ENCODE measurements around the gene SMAD1. TPM values are rescaled to one million over a fixed set of nuclear protein-coding genes. Genes with fewer than 3 reads are reported as not detected.

SMAD1 gene
- total RNA-seq, 1 experiment from 2014 or later, result 23.0 TPM

DNA sequence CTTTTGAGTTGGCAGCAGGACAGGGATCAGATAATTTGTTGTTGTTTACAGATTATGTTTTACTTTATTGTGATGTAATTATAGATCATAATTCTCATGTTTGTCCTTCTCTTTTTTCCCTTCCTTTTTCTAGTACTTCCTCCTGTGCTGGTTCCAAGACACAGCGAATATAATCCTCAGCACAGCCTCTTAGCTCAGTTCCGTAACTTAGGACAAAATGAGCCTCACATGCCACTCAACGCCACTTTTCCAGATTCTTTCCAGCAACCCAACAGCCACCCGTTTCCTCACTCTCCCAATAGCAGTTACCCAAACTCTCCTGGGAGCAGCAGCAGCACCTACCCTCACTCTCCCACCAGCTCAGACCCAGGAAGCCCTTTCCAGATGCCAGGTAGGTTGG, 58.0 kb downstream of the SMAD1 start (continued):
- no peak for TF ChIP-seq POLR2A (IDR thresholded peaks at IDR 0.05; ENCODE audit: borderline replicate concordance, extremely low read depth, insufficient read depth, insufficient read length)
- TF ChIP-seq, protein P1, sequence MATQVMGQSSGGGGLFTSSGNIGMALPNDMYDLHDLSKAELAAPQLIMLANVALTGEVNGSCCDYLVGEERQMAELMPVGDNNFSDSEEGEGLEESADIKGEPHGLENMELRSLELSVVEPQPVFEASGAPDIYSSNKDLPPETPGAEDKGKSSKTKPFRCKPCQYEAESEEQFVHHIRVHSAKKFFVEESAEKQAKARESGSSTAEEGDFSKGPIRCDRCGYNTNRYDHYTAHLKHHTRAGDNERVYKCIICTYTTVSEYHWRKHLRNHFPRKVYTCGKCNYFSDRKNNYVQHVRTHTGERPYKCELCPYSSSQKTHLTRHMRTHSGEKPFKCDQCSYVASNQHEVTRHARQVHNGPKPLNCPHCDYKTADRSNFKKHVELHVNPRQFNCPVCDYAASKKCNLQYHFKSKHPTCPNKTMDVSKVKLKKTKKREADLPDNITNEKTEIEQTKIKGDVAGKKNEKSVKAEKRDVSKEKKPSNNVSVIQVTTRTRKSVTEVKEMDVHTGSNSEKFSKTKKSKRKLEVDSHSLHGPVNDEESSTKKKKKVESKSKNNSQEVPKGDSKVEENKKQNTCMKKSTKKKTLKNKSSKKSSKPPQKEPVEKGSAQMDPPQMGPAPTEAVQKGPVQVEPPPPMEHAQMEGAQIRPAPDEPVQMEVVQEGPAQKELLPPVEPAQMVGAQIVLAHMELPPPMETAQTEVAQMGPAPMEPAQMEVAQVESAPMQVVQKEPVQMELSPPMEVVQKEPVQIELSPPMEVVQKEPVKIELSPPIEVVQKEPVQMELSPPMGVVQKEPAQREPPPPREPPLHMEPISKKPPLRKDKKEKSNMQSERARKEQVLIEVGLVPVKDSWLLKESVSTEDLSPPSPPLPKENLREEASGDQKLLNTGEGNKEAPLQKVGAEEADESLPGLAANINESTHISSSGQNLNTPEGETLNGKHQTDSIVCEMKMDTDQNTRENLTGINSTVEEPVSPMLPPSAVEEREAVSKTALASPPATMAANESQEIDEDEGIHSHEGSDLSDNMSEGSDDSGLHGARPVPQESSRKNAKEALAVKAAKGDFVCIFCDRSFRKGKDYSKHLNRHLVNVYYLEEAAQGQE (IDR thresholded peaks at IDR 0.05; ENCODE audit: low read depth), result no peak

DNA sequence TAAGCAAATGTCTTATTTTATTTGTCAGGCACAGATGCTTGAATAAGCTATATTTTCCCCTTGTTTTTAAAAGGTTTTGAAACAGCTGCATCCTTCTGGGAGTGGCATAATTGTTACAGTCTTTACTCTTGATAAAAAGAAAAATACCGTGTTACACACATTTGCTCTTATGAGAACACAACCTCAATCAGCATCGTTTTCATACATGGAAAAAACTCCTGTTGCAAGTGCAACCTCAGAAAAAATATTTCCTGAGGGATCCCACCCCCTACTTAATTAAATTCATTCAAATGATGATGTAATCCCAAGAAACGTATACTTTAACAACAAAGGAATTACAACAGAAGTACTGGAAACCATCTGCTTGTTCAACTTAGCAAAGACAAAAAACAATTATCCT, 58.6 kb downstream of the SMAD1 start:
- Histone ChIP-seq H3K36me3 (ENCODE audit: control insufficient read depth in 1 of 2, insufficient read depth in 2 of 2, low read length in 2 of 2) (no peaks in the 10 kb centered on the region), H3K79me2 (ENCODE audit: insufficient read depth, low read length) (peaks cover 8% of the 10 kb centered on the region; the same call in 1 of the 2 replicates), H3K9me2 (ENCODE audit: insufficient read depth) (no peaks in the 10 kb centered on the region), H3K9ac (ENCODE audit: low read length) (no peak overlapping the region), H3K4me2 (ENCODE audit: low read length) (no peak overlapping the region), H3K27me3 (ENCODE audit: insufficient read depth, low read length) (no peaks in the 10 kb centered on the region), H3K9me3 (ENCODE audit: control insufficient read depth in 1 of 2, insufficient read depth in 1 of 2, low read depth in 1 of 2, low read length in 2 of 2) (no peaks in the 10 kb centered on the region), H3K4me1 (ENCODE audit: control insufficient read depth in 1 of 2, insufficient read depth in 2 of 2, low read length in 2 of 2) (peaks cover 4 to 5% of the 10 kb centered on the region in 2 experiments), H3K27ac (ENCODE audit: low read depth, low read length) (no peak overlapping the region), H4K20me1 (ENCODE audit: insufficient read depth) (no peaks in the 10 kb centered on the region), H2AFZ (ENCODE audit: low read depth, low read length, poor library complexity, severe bottlenecking) (no peak overlapping the region), H3K4me3 (replicated peaks in 1 of 2; ENCODE audit: low read depth in 1 of 2, low read length in 2 of 2) (no peak overlapping the region)
- DNase-seq (ENCODE audit: low read depth, low spot score) (no peak), ATAC-seq (no peak)
- ChIA-PET RAD21 (ENCODE audit: low non-redundant PET in 1 of 2, low total read pairs in 2 of 2, uncharacterized antibody in 2 of 2, unreplicated experiment in 2 of 2) (no interaction called here), CTCF (no interaction called here), POLR2A (no interaction called here)
- no peak for TF ChIP-seq ZNF274 (IDR thresholded peaks at IDR 0.05; ENCODE audit: low read depth, low read length)
- TF ChIP-seq CEBPB (IDR thresholded peaks at IDR 0.05; ENCODE audit: low read depth), result 0 out of 2 replicates have a peak, but pooled peaks have one; percentile 19
- TF ChIP-seq, protein P2, sequence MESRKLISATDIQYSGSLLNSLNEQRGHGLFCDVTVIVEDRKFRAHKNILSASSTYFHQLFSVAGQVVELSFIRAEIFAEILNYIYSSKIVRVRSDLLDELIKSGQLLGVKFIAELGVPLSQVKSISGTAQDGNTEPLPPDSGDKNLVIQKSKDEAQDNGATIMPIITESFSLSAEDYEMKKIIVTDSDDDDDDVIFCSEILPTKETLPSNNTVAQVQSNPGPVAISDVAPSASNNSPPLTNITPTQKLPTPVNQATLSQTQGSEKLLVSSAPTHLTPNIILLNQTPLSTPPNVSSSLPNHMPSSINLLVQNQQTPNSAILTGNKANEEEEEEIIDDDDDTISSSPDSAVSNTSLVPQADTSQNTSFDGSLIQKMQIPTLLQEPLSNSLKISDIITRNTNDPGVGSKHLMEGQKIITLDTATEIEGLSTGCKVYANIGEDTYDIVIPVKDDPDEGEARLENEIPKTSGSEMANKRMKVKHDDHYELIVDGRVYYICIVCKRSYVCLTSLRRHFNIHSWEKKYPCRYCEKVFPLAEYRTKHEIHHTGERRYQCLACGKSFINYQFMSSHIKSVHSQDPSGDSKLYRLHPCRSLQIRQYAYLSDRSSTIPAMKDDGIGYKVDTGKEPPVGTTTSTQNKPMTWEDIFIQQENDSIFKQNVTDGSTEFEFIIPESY (IDR thresholded peaks at IDR 0.05; ENCODE audit: extremely low read depth, insufficient replicate concordance, low read length), result no peak
- intact Hi-C loops (cut with micrococcal nuclease), result no loop called here
- BruUV-seq (replicated peaks), result no TSS peak

Data from HCT116 (cell line).